H1 (cell line): ENCODE measurements around the gene TCP11. TPM values are rescaled to one million over a fixed set of nuclear protein-coding genes. Genes with fewer than 3 reads are reported as not detected.

ENCODE experiments used
- CBX5 ChIP-seq: fragments of 300-800, 300-1000 bp; sonication (generic); IDR thresholded peaks from 2 replicates; pipeline ENCODE4 v1.7.1; 2016; ENCODE audit warnings: antibody characterized with exemption, low read length, low read depth
- CHD7 ChIP-seq: fragments of 300-600 bp; sonication (generic); IDR thresholded peaks from 2 replicates; pipeline ENCODE4 v1.7.1; 2012; ENCODE audit warnings: low read length, moderate library complexity, mild to moderate bottlenecking, inconsistent platforms; ENCODE audit not compliant: insufficient replicate concordance
- EGR1 ChIP-seq: IDR thresholded peaks from 2 replicates; pipeline ENCODE4 v1.6.1; 2011; ENCODE audit warnings: low read depth, low read length, borderline replicate concordance
- HDAC2 ChIP-seq, 2 experiments: fragments of 300-600 bp in 1 of 2; sonication (generic) in 1 of 2; IDR thresholded peaks; 2 replicates each; pipeline ENCODE4 v1.6.1; 2011 to 2012; ENCODE audit warnings: low read depth in 2 of 2, low read length in 2 of 2, mild to moderate bottlenecking in 2 of 2, moderate library complexity in 2 of 2, borderline replicate concordance in 1 of 2, inconsistent platforms in 1 of 2
- JUND ChIP-seq: IDR thresholded peaks from 2 replicates; pipeline ENCODE4 v1.6.1; 2011; ENCODE audit warnings: mild to moderate bottlenecking, improper control_type of control experiment, low read length
- POLR2A ChIP-seq, 2 experiments: IDR thresholded peaks; 1 replicate in 1 of 2; 2 replicates in 1 of 2; pipeline ENCODE4 v1.6.1; 2011; ENCODE audit warnings: low read depth in 2 of 2, low read length in 2 of 2, mild to moderate bottlenecking in 2 of 2; ENCODE audit errors: control extremely low read depth in 1 of 2
- RAD21 ChIP-seq, 2 experiments: IDR thresholded peaks in 1 of 2; conservative IDR thresholded peaks in 1 of 2; 2 replicates each; pipeline ENCODE4 v1.6.1; 2011; ENCODE audit warnings: low read depth in 2 of 2, low read length in 2 of 2, improper control_type of control experiment in 1 of 2, inconsistent platforms in 1 of 2, mild to moderate bottlenecking in 1 of 2, moderate library complexity in 1 of 2
- RBBP5 ChIP-seq: IDR thresholded peaks from 2 replicates; pipeline ENCODE4 v1.7.1; 2012; ENCODE audit warnings: low read depth, mild to moderate bottlenecking, inconsistent platforms, low read length, moderate library complexity, borderline replicate concordance
- SIN3A ChIP-seq, 2 experiments: IDR thresholded peaks in 1 of 2; conservative IDR thresholded peaks in 1 of 2; 2 replicates each; pipeline ENCODE4 v1.6.1; 2011 to 2012; ENCODE audit warnings: low read length in 2 of 2, improper control_type of control experiment in 1 of 2, low read depth in 1 of 2, mild to moderate bottlenecking in 1 of 2
- TCF12 ChIP-seq: IDR thresholded peaks from 2 replicates; pipeline ENCODE4 v1.6.1; 2011; ENCODE audit warnings: low read depth, mild to moderate bottlenecking, low read length
- polyA plus RNA-seq, 7 experiments: library from polyadenylated mRNA; depleted of rRNA in 3 of 7; stranded (reverse) in 5 of 7; unstranded in 2 of 7; fragments of >200 nt in 5 of 7; fragments of 200-250 nt in 2 of 7; gene quantifications; 1 replicate in 5 of 7; 2 replicates in 1 of 7; 4 replicates in 1 of 7; pipeline versions ENCODE4 v1.2.1 to v1.2.3, GENCODE V29; 2011 to 2013; ENCODE audit warnings: missing spikeins in 2 of 7, mixed read lengths in 2 of 7
- total RNA-seq: library from RNA; stranded (reverse); fragmentation: NEBNext Ultra II Directional; extraction: Animal tissue kit (Norgen Biotek cat#: 25700); gene quantifications from 2 replicates; pipeline ENCODE4 v1.2.1, GENCODE V29; 2021

The TCP11 gene
- total and polyA plus RNA-seq, 2 of the 8 experiments (the other 6 are each of a cell fraction or from before 2014, with no cell fraction given), result 0.11 TPM; not detected in 1

- TF ChIP-seq SIN3A (conservative IDR thresholded peaks at IDR 0.05 in 1 of 2, IDR thresholded peaks at IDR 0.05 in 1 of 2; ENCODE audit: low read depth in 1 of 2, low read length in 2 of 2), result peak; percentile 83 to 84; a peak in 3 of 4 replicates
- TF ChIP-seq CHD7, result no peak
- no peak for TF ChIP-seq CBX5
- TF ChIP-seq HDAC2 (IDR thresholded peaks at IDR 0.05; ENCODE audit: borderline replicate concordance in 1 of 2, low read depth in 2 of 2, low read length in 2 of 2), result 0 out of 4 replicates have a peak, but pooled peaks have one; percentile 31 to 43
- TF ChIP-seq JUND, result peak; percentile 60; the same call in 1 of the 2 replicates
- TF ChIP-seq EGR1, result no peak
- TF ChIP-seq RAD21 (IDR thresholded peaks at IDR 0.05 in 1 of 2, conservative IDR thresholded peaks at IDR 0.05 in 1 of 2; ENCODE audit: low read depth in 2 of 2, low read length in 2 of 2), result peak in 1 of 2 experiments; percentile 13; a peak in 2 of 4 replicates
- no peak for TF ChIP-seq POLR2A (IDR thresholded peaks at IDR 0.05; ENCODE audit: control extremely low read depth in 1 of 2, low read depth in 2 of 2, low read length in 2 of 2)
- peak; percentile 86; the same call in 1 of the 2 replicates for TF ChIP-seq TCF12
- no peak for TF ChIP-seq RBBP5
Observed at GRCh38 chr6:35148167-35148741, 7.1 kb upstream of the TCP11 start (continued).
